ENCODE measurements around the gene GNGT1. TPM values are rescaled to one million over a fixed set of nuclear protein-coding genes. Genes with fewer than 3 reads are reported as not detected.
A peak's percentile ranks its signal among the peaks of the same experiment; 100 is the strongest.
"Not testable (repeated sequence)": the region's sequence is repeated elsewhere in the genome, so short reads cannot be mapped to it uniquely, and the experiment has no call there.

GNGT1 gene
- polyA plus RNA-seq, 1 experiment, result not detected

GRCh38 chr7:93902777-93903423, 3.5 kb upstream of the GNGT1 start:
- CTCF ChIA-PET, result interaction anchor here (0.5 to 2.8 kb wide), 35 partner anchors 11 to 532 kb away, joined by 3 to 29 read pairs (median 4); partner anchors contain the start of genes GNG11 and TFPI2
- Histone ChIP-seq H3K27me3 (ENCODE audit: control insufficient read depth, insufficient read depth, low read length) (no peaks in the 10 kb centered on the region), H3K36me3 (ENCODE audit: control insufficient read depth, insufficient read depth, low read length) (no peaks in the 10 kb centered on the region), H3K4me3 (ENCODE audit: low read depth, low read length) (no peak overlapping the region)
- no peak for DNase-seq (ENCODE audit: low read depth)
- POLR2A ChIA-PET, result no interaction called here
- TF ChIP-seq CTCF (IDR thresholded peaks at IDR 0.05; ENCODE audit: insufficient read depth, low read depth, low read length), result peak; percentile 88

- Histone ChIP-seq H3K27me3 (ENCODE audit: control insufficient read depth, insufficient read depth, low read length) (no peaks in the 10 kb centered on the region), H3K4me3 (ENCODE audit: low read depth, low read length) (no peak overlapping the region), H3K36me3 (ENCODE audit: control insufficient read depth, insufficient read depth, low read length) (no peaks in the 10 kb centered on the region; the same call in 1 of the 2 replicates)
- ChIA-PET CTCF (no interaction called here), POLR2A (interaction anchor here (0.6 kb wide), 1 partner anchor 484 kb away, joined by 3 read pairs; no protein-coding TSS in a partner anchor)
- TF ChIP-seq CTCF (IDR thresholded peaks at IDR 0.05; ENCODE audit: insufficient read depth, low read depth, low read length), result no peak
- DNase-seq (ENCODE audit: low read depth), result peak; percentile 50
These were observed 4.0 kb downstream of the GNGT1 start for GRCh38 chr7:93910076-93910994.

- DNase-seq (ENCODE audit: low read depth); H3K27me3 ChIP-seq (ENCODE audit: control insufficient read depth, insufficient read depth, low read length); POLR2A ChIA-PET; H3K36me3 ChIP-seq (ENCODE audit: control insufficient read depth, insufficient read depth, low read length); H3K4me3 ChIP-seq (ENCODE audit: low read depth, low read length); CTCF ChIA-PET: not testable (repeated sequence)
These were observed 4.9 kb downstream of the GNGT1 start for GRCh38 chr7:93911242-93911641.

DNA sequence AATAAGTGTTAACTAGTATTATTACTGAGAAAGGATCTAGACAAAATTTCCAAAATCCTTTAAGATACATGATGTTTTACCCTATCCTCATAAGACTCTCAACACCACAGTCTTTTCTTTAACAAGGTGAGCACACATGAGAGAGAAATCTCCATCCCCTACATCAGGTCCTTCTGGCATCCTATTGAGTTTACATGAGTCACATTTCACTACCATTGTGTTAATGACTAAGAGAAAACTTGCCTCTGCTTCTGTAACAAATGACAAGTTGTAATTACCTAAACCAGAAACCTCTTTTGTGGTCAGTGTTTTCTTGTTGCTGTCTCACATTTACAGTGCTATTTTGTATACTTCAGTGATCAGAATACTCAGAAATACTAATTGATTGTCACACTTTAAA, 5.3 kb downstream of the GNGT1 start:
- CTCF ChIA-PET; H3K27me3 ChIP-seq (ENCODE audit: control insufficient read depth, insufficient read depth, low read length); H3K4me3 ChIP-seq (ENCODE audit: low read depth, low read length); POLR2A ChIA-PET; H3K36me3 ChIP-seq (ENCODE audit: control insufficient read depth, insufficient read depth, low read length); DNase-seq (ENCODE audit: low read depth): not testable (repeated sequence)

DNA sequence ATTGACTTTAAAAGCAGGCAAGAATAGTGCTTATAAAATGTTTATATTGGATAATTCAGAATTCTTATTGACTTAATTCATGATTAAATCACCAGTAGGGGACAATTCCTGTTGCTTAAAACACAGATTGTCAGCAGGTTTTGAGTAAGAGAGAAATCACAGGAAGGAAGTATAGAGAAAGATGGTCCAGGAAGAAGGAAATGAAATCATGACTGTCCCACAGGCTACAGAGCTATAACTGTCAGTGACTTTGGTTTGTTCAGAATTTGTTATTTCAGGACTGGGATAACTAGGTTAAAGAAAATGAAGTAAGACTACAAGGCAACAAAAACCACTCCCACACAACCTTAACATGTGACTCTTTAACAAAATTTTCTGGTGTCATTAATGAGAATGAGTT, 6.8 kb downstream of the GNGT1 start:
- ChIA-PET CTCF (interaction anchor here (1.9 kb wide), 1 partner anchor 11 kb away, joined by 9 read pairs; no protein-coding TSS in a partner anchor), POLR2A (no interaction called here)
- no peak for TF ChIP-seq CTCF (IDR thresholded peaks at IDR 0.05; ENCODE audit: insufficient read depth, low read depth, low read length)
- no peak overlapping the region for H3K4me3 ChIP-seq (ENCODE audit: low read depth, low read length)
- H3K36me3 ChIP-seq (ENCODE audit: control insufficient read depth, insufficient read depth, low read length), result no peaks in the 10 kb centered on the region; the same call in 1 of the 2 replicates
- no peak for DNase-seq (ENCODE audit: low read depth)
- H3K27me3 ChIP-seq (ENCODE audit: control insufficient read depth, insufficient read depth, low read length), result no peaks in the 10 kb centered on the region

DNA sequence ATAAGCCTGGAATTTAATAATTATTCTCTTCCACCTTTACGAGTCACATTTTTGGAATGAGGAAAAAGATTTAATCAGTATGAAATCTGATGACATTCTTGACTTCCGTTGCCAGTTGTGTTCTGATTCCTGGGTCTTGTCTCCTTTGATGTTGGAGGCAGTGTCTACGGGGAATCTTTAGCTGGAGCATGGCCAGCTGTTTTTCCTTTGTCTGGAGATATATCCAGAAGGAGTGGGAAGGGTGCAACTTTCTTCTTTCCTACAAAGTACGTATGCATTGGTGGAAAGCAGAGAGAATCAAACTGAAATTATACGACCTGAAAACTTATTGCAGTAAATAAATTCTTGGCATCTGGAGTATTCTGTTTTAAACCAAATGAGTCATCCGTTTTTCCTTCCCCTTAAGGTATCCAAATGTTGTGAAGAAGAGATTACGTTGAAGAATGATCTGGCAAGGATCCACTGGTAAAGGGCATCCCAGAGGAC, 8.3 kb downstream of the GNGT1 start:
- no peak for DNase-seq (ENCODE audit: low read depth)

DNA sequence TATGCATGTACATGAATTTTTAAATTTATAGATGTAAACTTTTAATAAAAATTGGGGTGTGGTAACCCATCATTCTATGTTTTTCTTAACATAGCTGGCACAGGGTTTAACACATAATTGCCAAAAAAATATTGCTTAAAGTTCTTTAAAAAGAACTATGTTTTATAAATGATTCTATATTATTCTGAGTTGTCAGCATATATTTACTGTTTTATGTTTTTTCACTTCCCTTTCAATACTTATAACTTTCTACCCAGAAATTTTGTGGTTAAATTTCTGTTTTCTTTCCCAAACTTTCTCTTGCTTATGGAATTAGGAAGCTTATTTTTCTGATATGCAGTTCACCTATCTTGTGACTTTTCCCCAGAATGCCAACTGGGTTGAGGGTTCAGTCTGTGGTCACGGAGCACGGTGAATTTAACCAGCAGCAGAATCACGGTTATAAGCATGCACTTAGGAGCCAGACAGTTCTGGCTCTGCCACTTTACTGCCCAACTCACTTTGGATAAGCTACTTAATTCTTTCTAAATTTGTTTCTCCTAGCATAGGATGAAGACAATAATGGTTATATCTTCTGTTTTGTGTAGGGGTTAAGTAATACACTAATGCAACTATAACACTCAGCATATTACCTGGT, 9.0 kb downstream of the GNGT1 start:
- H3K27me3 ChIP-seq (ENCODE audit: control insufficient read depth, insufficient read depth, low read length); H3K36me3 ChIP-seq (ENCODE audit: control insufficient read depth, insufficient read depth, low read length); H3K4me3 ChIP-seq (ENCODE audit: low read depth, low read length); CTCF ChIA-PET; POLR2A ChIA-PET; DNase-seq (ENCODE audit: low read depth): not testable (repeated sequence)

More for the DNA sequence above, 8.3 kb downstream of the GNGT1 start:
- Histone ChIP-seq H3K4me3 (ENCODE audit: low read depth, low read length) (no peak overlapping the region), H3K27me3 (ENCODE audit: control insufficient read depth, insufficient read depth, low read length) (no peaks in the 10 kb centered on the region), H3K36me3 (ENCODE audit: control insufficient read depth, insufficient read depth, low read length) (no peaks in the 10 kb centered on the region; the same call in 1 of the 2 replicates)
- ChIA-PET POLR2A (no interaction called here), CTCF (interaction anchor here (1.9 kb wide), 1 partner anchor 12 kb away, joined by 9 read pairs; no protein-coding TSS in a partner anchor)
- no peak for TF ChIP-seq CTCF (IDR thresholded peaks at IDR 0.05; ENCODE audit: insufficient read depth, low read depth, low read length)

DNA sequence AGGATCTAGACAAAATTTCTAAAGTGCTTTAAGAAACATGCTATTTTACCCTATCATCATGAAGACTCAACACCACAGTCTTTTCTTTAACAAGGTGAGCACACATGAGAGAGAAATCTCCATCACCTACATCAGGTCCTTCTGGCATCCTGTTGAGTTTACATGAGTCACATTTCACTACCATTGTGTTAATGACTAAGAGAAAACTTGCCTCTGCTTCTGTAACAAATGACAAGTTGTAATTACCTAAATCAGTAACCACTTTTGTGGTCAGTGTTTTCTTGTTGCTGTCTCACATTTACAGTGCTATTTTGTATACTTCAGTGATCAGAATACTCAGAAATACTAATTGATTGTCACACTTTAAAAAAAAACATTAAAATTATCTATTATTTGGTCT, 9.5 kb downstream of the GNGT1 start:
- POLR2A ChIA-PET; H3K4me3 ChIP-seq (ENCODE audit: low read depth, low read length); H3K27me3 ChIP-seq (ENCODE audit: control insufficient read depth, insufficient read depth, low read length); H3K36me3 ChIP-seq (ENCODE audit: control insufficient read depth, insufficient read depth, low read length); CTCF ChIA-PET; DNase-seq (ENCODE audit: low read depth): not testable (repeated sequence)
